SKM-1 treated with dmso at 0.1 percent for 144 hours (cell line): ENCODE measurements around the gene PARD3B.

Source experiments
- DNase-seq: peaks from one replicate; lab custom pipeline; 2025; ENCODE audit not compliant: unreplicated experiment; lab: John Stamatoyannopoulos, UW

PARD3B gene

GRCh38 chr2:204827701-204828590, 282.7 kb downstream of the PARD3B start:
- DNase-seq = no peak

- no peak for DNase-seq
Observed at GRCh38 chr2:204834716-204835384, 289.6 kb downstream of the PARD3B start.

DNA sequence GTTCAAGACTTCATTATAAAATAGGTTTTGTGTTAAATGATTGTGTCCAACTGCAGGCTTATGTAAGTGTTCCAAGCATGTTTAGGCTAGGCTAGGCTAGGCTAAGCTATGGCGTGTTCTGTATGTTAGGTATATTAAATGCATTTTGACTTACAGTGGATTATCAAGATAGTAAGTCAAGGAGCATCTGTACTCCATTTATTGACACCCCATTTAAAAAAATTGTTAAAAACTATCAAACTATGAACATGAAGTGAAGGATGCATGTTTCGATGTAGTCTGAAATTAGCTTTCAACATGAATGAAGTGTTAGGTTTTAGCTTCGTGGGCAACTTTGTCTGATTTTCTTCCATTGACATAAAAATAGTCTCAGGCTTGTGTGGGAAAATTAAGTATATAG, 290.5 kb downstream of the PARD3B start:
- DNase-seq = no peak

GRCh38 chr2:204840504-204840903, 295.2 kb downstream of the PARD3B start:
- no peak for DNase-seq

- DNase-seq = no peak
Observed at GRCh38 chr2:204842068-204842467, 296.8 kb downstream of the PARD3B start.

GRCh38 chr2:204842661-204843485, 297.6 kb downstream of the PARD3B start:
- no peak for DNase-seq

GRCh38 chr2:204846471-204846870, 301.2 kb downstream of the PARD3B start:
- DNase-seq = no peak

DNA sequence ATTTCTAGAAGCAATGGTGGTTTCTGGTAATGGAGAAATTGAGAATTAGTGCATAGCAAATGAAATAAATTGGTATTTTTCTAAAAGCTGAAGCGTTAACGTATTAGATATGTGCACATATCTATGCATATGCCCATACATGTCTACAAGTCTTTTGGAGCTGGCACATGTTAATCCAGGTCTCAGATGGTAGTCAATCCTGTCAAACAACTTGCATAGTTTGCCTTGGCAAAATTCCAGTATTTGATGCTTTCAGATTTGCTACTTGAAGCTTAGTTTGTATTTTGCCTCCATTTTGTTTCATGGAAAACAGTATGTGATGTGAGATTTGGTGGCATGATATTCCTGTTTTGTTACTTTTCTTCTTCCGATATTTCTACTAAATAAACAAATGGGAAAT, 304.6 kb downstream of the PARD3B start:
- DNase-seq = no peak

GRCh38 chr2:204850581-204850980, 305.3 kb downstream of the PARD3B start:
- DNase-seq = no peak

GRCh38 chr2:204853905-204854304, 308.6 kb downstream of the PARD3B start:
- no peak for DNase-seq

GRCh38 chr2:204860274-204860673, 315.0 kb downstream of the PARD3B start:
- no peak for DNase-seq

- no peak for DNase-seq
Observed at GRCh38 chr2:204862809-204863208, 317.5 kb downstream of the PARD3B start.

GRCh38 chr2:204863336-204863735, 318.1 kb downstream of the PARD3B start:
- DNase-seq = no peak

DNA sequence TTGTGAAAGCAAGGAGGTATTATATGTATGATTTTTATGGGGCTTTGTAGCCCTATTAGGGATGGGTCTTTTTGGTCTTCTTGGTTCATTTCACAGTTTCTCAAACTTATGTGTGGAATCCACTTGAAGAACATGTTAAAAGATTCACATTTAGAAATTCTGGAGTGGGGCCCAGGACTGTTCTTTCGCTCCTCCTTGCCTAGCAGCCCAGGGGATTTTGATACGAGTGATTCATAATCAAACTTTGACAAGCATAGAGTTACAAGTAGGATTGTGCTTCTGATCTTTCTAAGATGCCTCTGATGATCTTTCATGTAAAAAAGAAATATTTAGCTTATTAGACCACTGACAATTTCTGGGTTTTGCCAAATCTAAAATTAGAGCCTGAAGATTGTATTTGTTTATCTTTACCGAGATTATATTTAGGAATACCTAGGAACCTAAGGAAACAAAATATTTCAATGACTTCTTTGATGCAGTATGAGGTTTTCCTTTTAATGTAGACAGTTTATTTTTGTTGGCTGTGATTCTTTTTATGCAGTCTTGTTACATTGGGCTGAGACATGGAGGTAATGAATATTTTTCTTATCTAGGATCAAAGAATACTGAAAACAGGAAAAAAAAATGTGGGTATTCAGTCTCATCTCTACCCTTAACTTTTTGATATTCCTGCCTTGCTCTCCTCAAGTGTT, 324.0 kb downstream of the PARD3B start:
- no peak for DNase-seq

- no peak for DNase-seq
Observed at GRCh38 chr2:204870053-204870452, 324.8 kb downstream of the PARD3B start.

GRCh38 chr2:204871231-204871953, 326.1 kb downstream of the PARD3B start:
- DNase-seq = peak; percentile 5

GRCh38 chr2:204876311-204876710, 331.0 kb downstream of the PARD3B start:
- DNase-seq = no peak

DNA sequence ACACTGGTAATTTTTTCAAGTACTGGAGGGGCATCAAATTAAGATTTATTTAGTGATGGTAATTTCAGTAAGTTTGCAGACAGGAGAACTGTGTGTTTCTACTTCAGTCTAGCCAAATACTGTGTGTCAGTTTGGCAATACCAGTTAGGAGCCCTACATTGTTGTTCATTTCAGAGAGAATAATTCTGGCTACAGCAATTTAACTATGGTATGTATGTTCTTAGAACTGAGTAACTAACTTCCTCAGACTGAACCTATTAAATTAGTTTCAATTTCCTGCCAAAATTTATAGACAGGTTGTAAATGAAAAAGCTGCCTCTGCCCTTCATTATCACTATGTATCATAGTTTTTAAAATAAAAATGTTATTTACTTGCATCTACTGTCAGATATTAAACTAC, 332.4 kb downstream of the PARD3B start:
- DNase-seq = no peak

GRCh38 chr2:204880928-204881327, 335.7 kb downstream of the PARD3B start:
- DNase-seq = no peak

- no peak for DNase-seq
Observed at GRCh38 chr2:204881655-204882054, 336.4 kb downstream of the PARD3B start.
